Stomach (tissue), 9 donors: ENCODE measurements around the gene LRRIQ1. TPM values are rescaled to one million over a fixed set of nuclear protein-coding genes. Genes with fewer than 3 reads are reported as not detected.

Experiments
- DNase-seq, 2 donors: peaks; one replicate each; pipeline versions ENCODE4 v3.0.0 to v3.0.0-alpha.2; 2013 to 2019
- H3K27ac ChIP-seq, 5 donors: fragments of 200-600 bp in 4 of 5; sonication (generic) in 4 of 5; one replicate each; pipeline ENCODE4 v1.5.1; 2013 to 2019; ENCODE audit warnings: mild to moderate bottlenecking in 1 of 5, moderate library complexity in 1 of 5
- H3K27me3 ChIP-seq, 3 donors: fragments of 200-600 bp; sonication (generic); one replicate each; pipeline ENCODE4 v1.5.1; 2017 to 2019; ENCODE audit warnings: mixed run types in 1 of 3
- H3K36me3 ChIP-seq, 4 donors: fragments of 200-600 bp; sonication (generic); 1 replicate in 3 of 4; 2 replicates in 1 of 4; pipeline ENCODE4 v1.5.1; 2016 to 2019
- H3K4me1 ChIP-seq, 4 donors: fragments of 200-600 bp; sonication (generic); one replicate each; pipeline ENCODE4 v1.5.1; 2016 to 2019
- H3K4me3 ChIP-seq, 4 donors: fragments of 200-600 bp; sonication (generic) in 3 of 4; one replicate each; pipeline ENCODE4 v1.5.1; 2016 to 2019; ENCODE audit warnings: mild to moderate bottlenecking in 1 of 4
- H3K9me3 ChIP-seq, 4 donors: fragments of 200-600 bp; sonication (generic); one replicate each; pipeline ENCODE4 v1.5.1; 2016 to 2019
- EP300 ChIP-seq: sonication (generic); formaldehyde crosslinking; IDR thresholded peaks from one replicate; pipeline ENCODE4 v1.6.1; 2017; ENCODE audit warnings: antibody characterized with exemption
- POLR2A ChIP-seq, 4 donors: fragments of 450-650 bp; IDR thresholded peaks; one replicate each; pipeline ENCODE4 v1.6.1; 2016; ENCODE audit warnings: antibody characterized with exemption in 4 of 4, control low read depth in 2 of 4, mild to moderate bottlenecking in 1 of 4, moderate library complexity in 1 of 4
- POLR2AphosphoS5 ChIP-seq, 3 donors: sonication (generic); formaldehyde crosslinking; IDR thresholded peaks; one replicate each; pipeline ENCODE4 v1.6.1; 2016; ENCODE audit warnings: antibody characterized with exemption in 3 of 3
- whole genome bisulfite sequencing, 5 donors: extraction: QIAGEN DNeasy Blood & Tissue Kit in 3 of 5; methylation state at CpG; one replicate each; pipeline versions ENCODE4 v1.1.5 to v1.1.7; 2013 to 2018; 5-methylcytosine and 5-hydroxymethylcytosine counted together
- intact Hi-C: fragments of 100-400 bp; cut with DNase I; formaldehyde crosslinking; loops from one replicate; pipeline ENCODE4 v1.15.1; 2023; ENCODE audit warnings: low total_unique reads
- polyA plus RNA-seq, 3 donors: library from polyadenylated mRNA; stranded (reverse); fragments of 200-250 nt; gene quantifications; one replicate each; pipeline ENCODE4 v1.2.3, GENCODE V29; 2013
- total RNA-seq, 5 donors: library from RNA; depleted of rRNA; stranded (reverse); fragments of >200 nt; gene quantifications; one replicate each; pipeline versions ENCODE4 v1.1.0 to v1.2.3, GENCODE V29; 2014 to 2016
- TF ChIP-seq, protein P1 (sequence below), 7 experiments: fragments of 450-650 bp in 4 of 7; fragments of 200-600 bp in 3 of 7; sonication (generic) in 3 of 7; IDR thresholded peaks; one replicate each; pipeline ENCODE4 v1.5.1; 2016 to 2019; ENCODE audit warnings: antibody characterized with exemption in 7 of 7, control low read depth in 2 of 7, mild to moderate bottlenecking in 1 of 7
- donor health status: healthy with polysubstance abuse.
- donor health status: Bipolar disorder and iron deficiency.
- donor health status: healthy.

LRRIQ1 gene
- total and polyA plus RNA-seq, 8 donors, result 0.05 to 2.2 (median 0.92) TPM; not detected in 5

DNA sequence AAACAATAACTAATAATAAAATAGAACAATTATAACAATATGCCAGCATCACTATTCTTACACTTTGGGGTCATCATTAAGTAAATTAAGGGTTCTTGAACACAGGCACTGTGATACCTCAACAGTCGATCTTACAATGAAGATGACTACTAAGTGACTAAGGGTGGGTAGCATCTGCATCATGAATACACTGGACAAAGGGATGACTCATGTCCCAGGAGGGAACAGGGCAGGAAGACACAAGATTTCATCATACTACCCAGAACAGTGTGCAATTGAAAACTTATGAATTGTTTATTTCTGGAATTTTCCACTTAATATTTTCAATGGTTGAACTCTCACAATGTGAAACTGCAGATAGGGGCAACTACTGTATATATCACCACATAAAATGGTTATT lies 19.7 kb upstream of the LRRIQ1 start:
- Histone ChIP-seq H3K36me3 (no peaks in the 10 kb centered on the region), H3K9me3 (no peaks in the 10 kb centered on the region), H3K27me3 (no peaks in the 10 kb centered on the region), H3K27ac (no peak overlapping the region), H3K4me1 (no peaks in the 10 kb centered on the region), H3K4me3 (no peak overlapping the region)
- TF ChIP-seq EP300, result no peak
- no peak for TF ChIP-seq POLR2A (IDR thresholded peaks at IDR 0.05)
- TF ChIP-seq, protein P1, sequence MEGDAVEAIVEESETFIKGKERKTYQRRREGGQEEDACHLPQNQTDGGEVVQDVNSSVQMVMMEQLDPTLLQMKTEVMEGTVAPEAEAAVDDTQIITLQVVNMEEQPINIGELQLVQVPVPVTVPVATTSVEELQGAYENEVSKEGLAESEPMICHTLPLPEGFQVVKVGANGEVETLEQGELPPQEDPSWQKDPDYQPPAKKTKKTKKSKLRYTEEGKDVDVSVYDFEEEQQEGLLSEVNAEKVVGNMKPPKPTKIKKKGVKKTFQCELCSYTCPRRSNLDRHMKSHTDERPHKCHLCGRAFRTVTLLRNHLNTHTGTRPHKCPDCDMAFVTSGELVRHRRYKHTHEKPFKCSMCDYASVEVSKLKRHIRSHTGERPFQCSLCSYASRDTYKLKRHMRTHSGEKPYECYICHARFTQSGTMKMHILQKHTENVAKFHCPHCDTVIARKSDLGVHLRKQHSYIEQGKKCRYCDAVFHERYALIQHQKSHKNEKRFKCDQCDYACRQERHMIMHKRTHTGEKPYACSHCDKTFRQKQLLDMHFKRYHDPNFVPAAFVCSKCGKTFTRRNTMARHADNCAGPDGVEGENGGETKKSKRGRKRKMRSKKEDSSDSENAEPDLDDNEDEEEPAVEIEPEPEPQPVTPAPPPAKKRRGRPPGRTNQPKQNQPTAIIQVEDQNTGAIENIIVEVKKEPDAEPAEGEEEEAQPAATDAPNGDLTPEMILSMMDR (IDR thresholded peaks at IDR 0.05), result no peak
- no peak for TF ChIP-seq POLR2AphosphoS5 (IDR thresholded peaks at IDR 0.05)
- no peak for DNase-seq
- WGBS, 5 donors, result 60 to 88% (median 75%) methylated on average over 1 of the region's 1 CpG
- intact Hi-C loops, result no loop called here

DNA sequence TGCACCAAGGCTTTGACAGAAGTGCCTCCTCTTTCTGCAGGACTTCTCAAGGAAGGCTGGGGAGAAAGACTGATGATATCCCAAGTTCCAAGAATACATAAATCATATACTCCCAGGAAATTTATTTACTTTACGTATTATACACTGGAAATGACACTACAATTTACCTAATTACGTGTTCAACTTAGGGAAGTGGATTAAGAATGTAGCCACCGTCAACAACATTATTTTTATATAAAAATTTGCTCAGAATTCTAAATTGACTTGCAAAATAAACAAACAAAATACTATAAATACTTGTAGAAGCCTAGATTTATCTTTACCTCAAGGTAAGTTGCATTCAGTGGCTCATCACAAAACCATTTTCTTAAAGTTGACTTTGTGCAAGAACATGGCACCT lies 19.0 kb upstream of the LRRIQ1 start:
- Histone ChIP-seq H3K9me3 (no peaks in the 10 kb centered on the region), H3K36me3 (no peaks in the 10 kb centered on the region), H3K27ac (no peak overlapping the region), H3K27me3 (no peaks in the 10 kb centered on the region), H3K4me3 (no peak overlapping the region), H3K4me1 (no peaks in the 10 kb centered on the region)
- WGBS, 5 donors, result 63 to 83% (median 71%) methylated on average over 3 of the region's 3 CpGs
- no peak for TF ChIP-seq POLR2AphosphoS5 (IDR thresholded peaks at IDR 0.05)
- TF ChIP-seq, protein P1 (IDR thresholded peaks at IDR 0.05), result no peak
- no peak for TF ChIP-seq POLR2A (IDR thresholded peaks at IDR 0.05)
- no peak for TF ChIP-seq EP300
- no peak for DNase-seq
- intact Hi-C loops, result no loop called here

DNA sequence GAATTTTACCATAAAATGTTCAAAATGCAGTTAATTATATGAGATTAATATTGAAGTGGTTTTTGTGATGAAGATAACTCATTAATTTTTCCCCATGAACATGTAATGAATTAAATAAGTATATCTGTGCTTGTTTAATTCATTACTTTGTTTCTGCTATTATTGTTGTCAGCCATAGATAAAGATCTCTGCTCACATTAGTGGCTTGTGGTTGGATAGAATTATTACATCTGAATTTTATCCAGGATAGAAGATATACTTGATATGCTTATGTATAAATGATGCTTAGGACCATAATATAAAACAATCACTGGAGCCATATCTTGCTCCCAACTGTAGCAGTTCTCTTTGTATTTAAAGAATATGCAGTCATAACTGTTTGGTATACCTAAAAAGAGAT lies 18.5 kb upstream of the LRRIQ1 start:
- TF ChIP-seq, protein P1 (IDR thresholded peaks at IDR 0.05), result no peak
- TF ChIP-seq POLR2A (IDR thresholded peaks at IDR 0.05), result no peak
- TF ChIP-seq EP300, result no peak
- no peak for TF ChIP-seq POLR2AphosphoS5 (IDR thresholded peaks at IDR 0.05)
- H3K36me3 ChIP-seq, result no peaks in the 10 kb centered on the region
- no peak overlapping the region for H3K27ac ChIP-seq
- H3K4me1 ChIP-seq, result no peaks in the 10 kb centered on the region
- H3K9me3 ChIP-seq, result no peaks in the 10 kb centered on the region
- H3K27me3 ChIP-seq, result no peaks in the 10 kb centered on the region
- intact Hi-C loops, result no loop called here
- H3K4me3 ChIP-seq, result no peak overlapping the region
- no peak for DNase-seq

GRCh38 chr12:85018098-85018497 lies 18.1 kb upstream of the LRRIQ1 start:
- TF ChIP-seq POLR2A (IDR thresholded peaks at IDR 0.05) (no peak), POLR2AphosphoS5 (IDR thresholded peaks at IDR 0.05) (no peak), EP300 (no peak)
- TF ChIP-seq, protein P1 (IDR thresholded peaks at IDR 0.05), result no peak
- 13 to 41% (median 24%) methylated on average over 2 of the region's 2 CpGs for WGBS, 5 donors

More at GRCh38 chr12:85018098-85018497, 18.1 kb upstream of the LRRIQ1 start:
- intact Hi-C loops, result no loop called here
- Histone ChIP-seq H3K4me1 (no peaks in the 10 kb centered on the region), H3K27ac (no peak overlapping the region), H3K9me3 (no peaks in the 10 kb centered on the region), H3K4me3 (no peak overlapping the region), H3K36me3 (no peaks in the 10 kb centered on the region), H3K27me3 (no peaks in the 10 kb centered on the region)
- DNase-seq, result no peak
